ENCODE measurements around the gene METRNL.

METRNL gene

GRCh38 chr17:83097831-83098230, 18.4 kb downstream of the METRNL start:
- Histone ChIP-seq H3K4me3 (ENCODE audit: low read length) (no peak overlapping the region), H3K4me1 (ENCODE audit: low read length) (0 out of 2 replicates have a peak, but pooled peaks cover 3% of the 10 kb centered on the region), H3K79me2 (ENCODE audit: low read length) (no peaks in the 10 kb centered on the region), H3K27me3 (ENCODE audit: low read depth, low read length) (peaks cover 4% of the 10 kb centered on the region; the same call in 1 of the 2 replicates), H3K9ac (ENCODE audit: low read length) (no peak overlapping the region), H2AFZ (ENCODE audit: low read depth, low read length) (no peak overlapping the region), H3K9me3 (ENCODE audit: insufficient read depth, low read length) (no peaks in the 10 kb centered on the region), H4K20me1 (ENCODE audit: insufficient read depth, low read length) (peaks cover 3% of the 10 kb centered on the region; the same call in 1 of the 2 replicates), H3K36me3 (replicated peaks; ENCODE audit: low read depth, low read length) (no peaks in the 10 kb centered on the region), H3K4me2 (ENCODE audit: low read length) (no peak overlapping the region), H3K27ac (ENCODE audit: low read length) (no peak overlapping the region)
- TF ChIP-seq EZH2phosphoT487 (IDR thresholded peaks at IDR 0.05; ENCODE audit: low read depth): no peak
- TF ChIP-seq, protein P1, sequence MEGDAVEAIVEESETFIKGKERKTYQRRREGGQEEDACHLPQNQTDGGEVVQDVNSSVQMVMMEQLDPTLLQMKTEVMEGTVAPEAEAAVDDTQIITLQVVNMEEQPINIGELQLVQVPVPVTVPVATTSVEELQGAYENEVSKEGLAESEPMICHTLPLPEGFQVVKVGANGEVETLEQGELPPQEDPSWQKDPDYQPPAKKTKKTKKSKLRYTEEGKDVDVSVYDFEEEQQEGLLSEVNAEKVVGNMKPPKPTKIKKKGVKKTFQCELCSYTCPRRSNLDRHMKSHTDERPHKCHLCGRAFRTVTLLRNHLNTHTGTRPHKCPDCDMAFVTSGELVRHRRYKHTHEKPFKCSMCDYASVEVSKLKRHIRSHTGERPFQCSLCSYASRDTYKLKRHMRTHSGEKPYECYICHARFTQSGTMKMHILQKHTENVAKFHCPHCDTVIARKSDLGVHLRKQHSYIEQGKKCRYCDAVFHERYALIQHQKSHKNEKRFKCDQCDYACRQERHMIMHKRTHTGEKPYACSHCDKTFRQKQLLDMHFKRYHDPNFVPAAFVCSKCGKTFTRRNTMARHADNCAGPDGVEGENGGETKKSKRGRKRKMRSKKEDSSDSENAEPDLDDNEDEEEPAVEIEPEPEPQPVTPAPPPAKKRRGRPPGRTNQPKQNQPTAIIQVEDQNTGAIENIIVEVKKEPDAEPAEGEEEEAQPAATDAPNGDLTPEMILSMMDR (IDR thresholded peaks at IDR 0.05; ENCODE audit: low read depth, low read length): no peak

GRCh38 chr17:83098241-83099085, 19.1 kb downstream of the METRNL start:
- TF ChIP-seq, protein P1 (IDR thresholded peaks at IDR 0.05; ENCODE audit: low read depth, low read length): no peak
- TF ChIP-seq EZH2phosphoT487 (IDR thresholded peaks at IDR 0.05; ENCODE audit: low read depth): no peak
- Histone ChIP-seq H3K4me2 (ENCODE audit: low read length) (no peak overlapping the region), H3K4me3 (ENCODE audit: low read length) (no peak overlapping the region), H3K9ac (ENCODE audit: low read length) (no peak overlapping the region), H3K36me3 (replicated peaks; ENCODE audit: low read depth, low read length) (no peaks in the 10 kb centered on the region), H3K79me2 (ENCODE audit: low read length) (no peaks in the 10 kb centered on the region), H3K4me1 (ENCODE audit: low read length) (0 out of 2 replicates have a peak, but pooled peaks cover 3% of the 10 kb centered on the region), H2AFZ (ENCODE audit: low read depth, low read length) (no peak overlapping the region), H3K27me3 (ENCODE audit: low read depth, low read length) (peaks cover 4% of the 10 kb centered on the region; the same call in 1 of the 2 replicates), H4K20me1 (ENCODE audit: insufficient read depth, low read length) (peaks cover 3% of the 10 kb centered on the region; the same call in 1 of the 2 replicates), H3K9me3 (ENCODE audit: insufficient read depth, low read length) (no peaks in the 10 kb centered on the region), H3K27ac (ENCODE audit: low read length) (no peak overlapping the region)

DNA sequence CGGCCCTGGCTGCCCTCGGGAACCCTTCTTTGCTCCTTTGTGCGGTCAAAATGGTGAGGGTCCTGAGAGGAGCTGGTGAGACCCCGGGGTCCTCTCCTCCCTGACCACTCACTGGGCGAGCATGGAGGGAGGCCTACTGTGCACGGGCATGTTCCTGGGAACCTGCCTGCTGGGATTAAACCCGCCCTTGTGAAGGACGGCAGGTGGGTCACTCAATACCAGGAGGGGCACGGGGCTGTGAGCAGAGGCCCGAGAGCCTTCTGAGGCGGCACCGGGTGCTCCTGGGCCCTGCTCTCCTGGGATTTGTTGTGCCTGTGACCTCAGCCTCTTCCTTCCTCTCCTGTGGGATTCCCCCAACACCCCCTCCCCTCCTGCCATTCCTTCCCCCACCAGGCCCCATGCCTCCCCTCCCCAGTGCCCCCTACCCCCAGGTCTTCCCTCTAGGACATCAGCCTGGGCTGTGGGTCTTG, 19.7 kb downstream of the METRNL start:
- Histone ChIP-seq H3K4me1 (ENCODE audit: low read length) (0 out of 2 replicates have a peak, but pooled peaks cover 3% of the 10 kb centered on the region), H3K27me3 (ENCODE audit: low read depth, low read length) (peaks cover 4% of the 10 kb centered on the region; the same call in 1 of the 2 replicates), H2AFZ (ENCODE audit: low read depth, low read length) (no peak overlapping the region), H3K79me2 (ENCODE audit: low read length) (no peaks in the 10 kb centered on the region), H3K4me3 (ENCODE audit: low read length) (no peak overlapping the region), H3K9me3 (ENCODE audit: insufficient read depth, low read length) (no peaks in the 10 kb centered on the region), H3K27ac (ENCODE audit: low read length) (no peak overlapping the region), H3K36me3 (replicated peaks; ENCODE audit: low read depth, low read length) (no peaks in the 10 kb centered on the region), H3K9ac (ENCODE audit: low read length) (no peak overlapping the region), H4K20me1 (ENCODE audit: insufficient read depth, low read length) (peaks cover 3% of the 10 kb centered on the region; the same call in 1 of the 2 replicates), H3K4me2 (ENCODE audit: low read length) (no peak overlapping the region)
- no peak for TF ChIP-seq EZH2phosphoT487 (IDR thresholded peaks at IDR 0.05; ENCODE audit: low read depth)
- TF ChIP-seq, protein P1 (IDR thresholded peaks at IDR 0.05; ENCODE audit: low read depth, low read length): no peak

DNA sequence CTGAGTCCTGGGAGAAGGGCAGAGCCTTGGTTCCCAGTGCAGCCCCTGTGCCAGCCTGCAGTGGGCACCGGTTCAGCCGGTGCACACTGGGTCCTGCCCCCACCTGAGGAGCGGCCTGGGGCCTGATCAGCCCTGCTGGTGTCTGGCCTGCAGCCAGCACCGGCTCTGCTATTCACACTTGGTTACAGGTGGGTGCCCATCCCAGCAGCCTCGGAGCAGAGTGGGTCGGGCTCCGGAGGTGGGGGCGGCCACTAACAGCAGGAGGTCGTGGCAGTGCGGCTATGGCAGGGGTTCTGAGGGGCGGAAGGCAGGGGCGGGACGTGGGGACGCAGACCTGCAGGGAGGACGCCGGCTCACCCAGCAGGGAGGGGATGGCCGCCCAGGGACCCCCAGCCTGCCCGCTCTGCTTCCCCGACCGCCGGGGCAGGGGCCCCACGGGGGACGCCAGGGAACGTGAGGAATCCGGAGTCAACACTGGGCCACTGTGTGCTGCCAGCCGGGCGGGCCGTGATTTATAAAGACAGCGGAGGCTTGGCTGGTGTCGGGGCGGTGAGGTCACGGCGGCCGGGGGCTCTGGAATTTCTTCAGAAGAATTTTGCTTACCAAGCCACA, 20.3 kb downstream of the METRNL start:
- TF ChIP-seq EZH2phosphoT487 (IDR thresholded peaks at IDR 0.05; ENCODE audit: low read depth): no peak
- TF ChIP-seq, protein P1 (IDR thresholded peaks at IDR 0.05; ENCODE audit: low read depth, low read length): no peak
- Histone ChIP-seq H3K4me3 (ENCODE audit: low read length) (no peak overlapping the region), H3K4me2 (ENCODE audit: low read length) (no peak overlapping the region), H3K27me3 (ENCODE audit: low read depth, low read length) (peaks cover 4% of the 10 kb centered on the region; the same call in 1 of the 2 replicates), H3K36me3 (replicated peaks; ENCODE audit: low read depth, low read length) (no peaks in the 10 kb centered on the region), H3K79me2 (ENCODE audit: low read length) (no peaks in the 10 kb centered on the region), H3K27ac (ENCODE audit: low read length) (no peak overlapping the region), H4K20me1 (ENCODE audit: insufficient read depth, low read length) (peaks cover 3% of the 10 kb centered on the region; the same call in 1 of the 2 replicates), H3K9ac (ENCODE audit: low read length) (no peak overlapping the region), H3K9me3 (ENCODE audit: insufficient read depth, low read length) (no peaks in the 10 kb centered on the region), H2AFZ (ENCODE audit: low read depth, low read length) (no peak overlapping the region), H3K4me1 (ENCODE audit: low read length) (0 out of 2 replicates have a peak, but pooled peaks cover 3% of the 10 kb centered on the region)
